ENCODE data around the gene SLC43A2. TPM values are rescaled to one million over a fixed set of nuclear protein-coding genes. Genes with fewer than 3 reads are reported as not detected.
A peak's percentile ranks its signal among the peaks of the same experiment; 100 is the strongest.

SLC43A2 gene
- total RNA-seq, 1 donor from 2014 or later = 39.9 TPM

DNA sequence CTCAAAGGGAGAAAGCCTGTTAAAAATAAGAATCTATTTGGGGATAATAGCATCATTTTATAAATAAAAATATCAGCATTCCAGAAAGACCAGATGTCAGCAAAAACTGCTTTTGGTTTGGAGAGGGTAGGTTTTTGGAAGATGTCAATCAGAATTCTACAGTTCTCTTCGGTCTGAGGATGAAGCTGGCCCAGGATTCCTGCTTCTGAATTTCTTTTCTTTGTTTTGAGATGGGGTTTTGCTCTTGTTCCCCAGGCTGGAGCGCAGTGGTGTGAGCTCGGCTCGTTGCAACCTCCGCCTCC is 35.1 kb downstream of the SLC43A2 start:
- H3K27me3 ChIP-seq = no peaks in the 10 kb centered on the region
- no peak overlapping the region for H3K27ac ChIP-seq
- no peak for DNase-seq
- H3K36me3 ChIP-seq = peaks cover 13% of the 10 kb centered on the region
- H3K4me3 ChIP-seq = no peak overlapping the region
- intact Hi-C loops (cut with DNase I) = no loop called here
- TF ChIP-seq, protein P1, sequence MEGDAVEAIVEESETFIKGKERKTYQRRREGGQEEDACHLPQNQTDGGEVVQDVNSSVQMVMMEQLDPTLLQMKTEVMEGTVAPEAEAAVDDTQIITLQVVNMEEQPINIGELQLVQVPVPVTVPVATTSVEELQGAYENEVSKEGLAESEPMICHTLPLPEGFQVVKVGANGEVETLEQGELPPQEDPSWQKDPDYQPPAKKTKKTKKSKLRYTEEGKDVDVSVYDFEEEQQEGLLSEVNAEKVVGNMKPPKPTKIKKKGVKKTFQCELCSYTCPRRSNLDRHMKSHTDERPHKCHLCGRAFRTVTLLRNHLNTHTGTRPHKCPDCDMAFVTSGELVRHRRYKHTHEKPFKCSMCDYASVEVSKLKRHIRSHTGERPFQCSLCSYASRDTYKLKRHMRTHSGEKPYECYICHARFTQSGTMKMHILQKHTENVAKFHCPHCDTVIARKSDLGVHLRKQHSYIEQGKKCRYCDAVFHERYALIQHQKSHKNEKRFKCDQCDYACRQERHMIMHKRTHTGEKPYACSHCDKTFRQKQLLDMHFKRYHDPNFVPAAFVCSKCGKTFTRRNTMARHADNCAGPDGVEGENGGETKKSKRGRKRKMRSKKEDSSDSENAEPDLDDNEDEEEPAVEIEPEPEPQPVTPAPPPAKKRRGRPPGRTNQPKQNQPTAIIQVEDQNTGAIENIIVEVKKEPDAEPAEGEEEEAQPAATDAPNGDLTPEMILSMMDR (IDR thresholded peaks at IDR 0.05) = no peak
- peaks cover 20% of the 10 kb centered on the region for H3K4me1 ChIP-seq
- no peaks in the 10 kb centered on the region for H3K9me3 ChIP-seq
- no peak for ATAC-seq

GRCh38 chr17:1592751-1593629 is 35.6 kb downstream of the SLC43A2 start:
- intact Hi-C loops (cut with DNase I) = no loop called here
- DNase-seq (no peak), ATAC-seq (no peak)
- no peak overlapping the region for H3K4me3 ChIP-seq
- no peak overlapping the region for H3K27ac ChIP-seq
- no peaks in the 10 kb centered on the region for H3K9me3 ChIP-seq
- H3K4me1 ChIP-seq = peaks cover 20% of the 10 kb centered on the region
- peaks cover 13% of the 10 kb centered on the region for H3K36me3 ChIP-seq
- TF ChIP-seq, protein P1 (IDR thresholded peaks at IDR 0.05) = no peak
- no peaks in the 10 kb centered on the region for H3K27me3 ChIP-seq

DNA sequence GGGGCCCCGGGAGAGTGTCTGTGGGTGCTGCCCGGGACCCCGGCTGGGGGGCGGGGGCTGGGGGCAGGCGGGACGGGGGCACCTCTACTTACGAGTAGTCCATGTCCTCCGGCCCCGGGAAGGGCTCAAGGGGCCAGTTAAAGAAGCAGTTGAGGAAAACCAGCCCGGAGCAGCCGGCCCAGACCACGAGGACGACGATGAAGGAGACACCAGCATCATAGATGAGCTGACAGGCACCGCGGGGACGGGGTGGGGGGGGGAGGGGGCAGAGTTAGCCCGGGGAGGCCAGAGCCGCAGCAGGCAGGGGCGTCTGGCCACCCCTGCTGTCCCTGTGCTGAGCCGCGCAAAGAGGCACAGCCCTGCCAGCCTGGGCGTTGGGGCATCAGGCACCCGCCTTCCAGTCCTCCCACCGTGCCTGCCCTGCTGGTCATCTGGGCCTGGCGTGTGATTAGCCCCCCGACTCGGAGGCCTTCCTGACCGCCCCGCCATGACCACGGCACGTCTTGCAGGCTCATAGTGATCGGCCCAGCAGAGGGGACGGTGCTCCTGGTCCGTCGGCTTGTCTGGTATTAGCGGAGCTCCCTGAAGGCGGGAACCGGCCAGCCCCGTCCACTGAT is 37.1 kb downstream of the SLC43A2 start:
- ATAC-seq = no peak
- DNase-seq = no peak
- Histone ChIP-seq H3K4me1 (peaks cover 20% of the 10 kb centered on the region), H3K36me3 (peaks cover 13% of the 10 kb centered on the region), H3K27ac (no peak overlapping the region), H3K4me3 (no peak overlapping the region), H3K27me3 (no peaks in the 10 kb centered on the region), H3K9me3 (no peaks in the 10 kb centered on the region)
- TF ChIP-seq, protein P1 (IDR thresholded peaks at IDR 0.05) = no peak
- intact Hi-C loops (cut with DNase I) = no loop called here

GRCh38 chr17:1590747-1591473 is 37.7 kb downstream of the SLC43A2 start:
- no peak overlapping the region for H3K4me3 ChIP-seq
- intact Hi-C loops (cut with DNase I) = no loop called here
- TF ChIP-seq, protein P1 (IDR thresholded peaks at IDR 0.05) = no peak
- H3K36me3 ChIP-seq = peaks cover 16% of the 10 kb centered on the region
- peak overlapping the region; percentile 34 for H3K27ac ChIP-seq
- peaks cover 20% of the 10 kb centered on the region for H3K4me1 ChIP-seq
- no peaks in the 10 kb centered on the region for H3K27me3 ChIP-seq
- no peak for DNase-seq
- no peak for ATAC-seq
- no peaks in the 10 kb centered on the region for H3K9me3 ChIP-seq

DNA sequence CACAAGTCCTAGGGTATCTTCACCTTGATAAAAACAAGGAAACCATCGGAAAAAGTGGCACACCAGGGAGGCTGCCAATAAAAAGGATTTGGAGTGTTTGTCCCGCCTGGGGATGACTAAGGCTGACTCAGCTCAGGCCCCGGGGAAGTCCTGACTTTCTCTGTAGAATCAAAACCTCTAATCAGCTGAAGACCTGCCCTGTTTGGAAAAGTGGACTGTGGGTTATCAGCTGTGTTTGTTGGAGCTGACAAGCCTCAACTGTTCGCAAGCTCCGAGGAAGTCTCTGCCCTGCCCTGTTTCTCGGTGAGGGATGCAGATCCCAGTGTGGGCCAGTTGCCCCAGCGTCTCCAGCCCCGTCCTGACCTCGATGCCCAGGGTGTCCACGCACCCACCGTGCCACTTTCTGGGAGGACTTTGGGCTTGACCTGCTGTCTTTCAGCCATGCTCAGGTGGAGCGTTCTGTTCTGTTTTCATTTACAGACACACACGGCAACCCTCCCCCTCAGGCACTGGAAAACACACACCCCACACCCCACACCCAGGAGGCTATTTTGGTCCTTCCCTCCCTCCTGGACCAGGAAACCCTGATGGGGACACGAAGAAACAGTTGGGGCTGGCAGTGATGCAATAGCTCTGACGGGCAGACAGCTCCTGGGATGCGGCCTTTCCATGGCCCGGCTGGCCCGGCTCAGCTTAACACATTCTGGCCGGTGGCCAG is 38.4 kb downstream of the SLC43A2 start:
- DNase-seq (no peak), ATAC-seq (peak; percentile 56)
- TF ChIP-seq, protein P1 (IDR thresholded peaks at IDR 0.05) = no peak
- H3K4me1 ChIP-seq = peaks cover 20% of the 10 kb centered on the region
- H3K9me3 ChIP-seq = no peaks in the 10 kb centered on the region
- H3K27ac ChIP-seq = peak overlapping the region; percentile 52
- no peak overlapping the region for H3K4me3 ChIP-seq
- H3K27me3 ChIP-seq = no peaks in the 10 kb centered on the region
- H3K36me3 ChIP-seq = peaks cover 23% of the 10 kb centered on the region
- intact Hi-C loops (cut with DNase I) = no loop called here
